ENCODE measurements around the gene TCP11L2. TPM values are rescaled to one million over a fixed set of nuclear protein-coding genes. Genes with fewer than 3 reads are reported as not detected.

Gene TCP11L2
- total and polyA plus RNA-seq, 2 of the 13 experiments (the other 11 are each of a cell fraction or from before 2014, with no cell fraction given) = 4.6 to 24.1 TPM

- no peak for TF ChIP-seq TCF12 (IDR thresholded peaks at IDR 0.05)
- peak; percentile 55; the same call in 1 of the 2 replicates for TF ChIP-seq TCF12 (CRISPR knock-in tag; IDR thresholded peaks at IDR 0.05)
- peak; percentile 23; the same call in 1 of the 2 replicates for TF ChIP-seq ZNF616 (CRISPR knock-in tag; IDR thresholded peaks at IDR 0.05; ENCODE audit: low read depth)
- peak; percentile 95 for TF ChIP-seq KMT2A (CRISPR knock-in tag; IDR thresholded peaks at IDR 0.05)
- TF ChIP-seq ZNF12 (CRISPR knock-in tag; IDR thresholded peaks at IDR 0.05) = peak; percentile 82
- 0 out of 2 replicates have a peak, but pooled peaks have one; percentile 69 for TF ChIP-seq ZNF672 (CRISPR knock-in tag; IDR thresholded peaks at IDR 0.05)
- TF ChIP-seq IRF1 (CRISPR knock-in tag; IDR thresholded peaks at IDR 0.05; ENCODE audit: low read depth) = 0 out of 2 replicates have a peak, but pooled peaks have one; percentile 77
- no peak for TF ChIP-seq LCORL (IDR thresholded peaks at IDR 0.05)
- TF ChIP-seq LCORL (CRISPR knock-in tag; IDR thresholded peaks at IDR 0.05) = peak; percentile 93
- TF ChIP-seq JUNB (CRISPR knock-in tag; IDR thresholded peaks at IDR 0.05; ENCODE audit: borderline replicate concordance) = no peak
- TF ChIP-seq PCBP2 (optimal IDR thresholded peaks at IDR 0.05; ENCODE audit: low read depth, low read length, poor library complexity, severe bottlenecking) = no peak
- TF ChIP-seq KDM6A (CRISPR knock-in tag; IDR thresholded peaks at IDR 0.05; ENCODE audit: low read depth) = no peak; the same call in 1 of the 2 replicates
- TF ChIP-seq SMYD3 (CRISPR knock-in tag; IDR thresholded peaks at IDR 0.05) = peak; percentile 82; the same call in 1 of the 2 replicates
- TF ChIP-seq CENPBD1 (CRISPR knock-in tag; IDR thresholded peaks at IDR 0.05; ENCODE audit: borderline replicate concordance, low read depth) = 0 out of 2 replicates have a peak, but pooled peaks have one; percentile 44
- no peak; the same call in 1 of the 2 replicates for TF ChIP-seq STAT5B (CRISPR knock-in tag; IDR thresholded peaks at IDR 0.05)
- TF ChIP-seq HNRNPK (IDR thresholded peaks at IDR 0.05; ENCODE audit: low read depth, low read length, poor library complexity, severe bottlenecking) = no peak
- no peak for TF ChIP-seq FOXM1 (CRISPR knock-in tag; IDR thresholded peaks at IDR 0.05)
- TF ChIP-seq CHCHD3 (CRISPR knock-in tag; IDR thresholded peaks at IDR 0.05) = peak; percentile 13; the same call in 1 of the 2 replicates
- no peak for TF ChIP-seq ZNF17 (CRISPR knock-in tag; IDR thresholded peaks at IDR 0.05)
- 0 out of 2 replicates have a peak, but pooled peaks have one; percentile 21 for TF ChIP-seq ZFP36L1 (CRISPR knock-in tag; IDR thresholded peaks at IDR 0.05)
- TF ChIP-seq ZNF746 (CRISPR knock-in tag; IDR thresholded peaks at IDR 0.05) = peak; percentile 44; the same call in 1 of the 2 replicates
- no peak for TF ChIP-seq E2F1 (CRISPR knock-in tag; IDR thresholded peaks at IDR 0.05)
- TF ChIP-seq SNAPC5 (CRISPR knock-in tag; IDR thresholded peaks at IDR 0.05; ENCODE audit: borderline replicate concordance) = peak; percentile 75; the same call in 1 of the 2 replicates
- TF ChIP-seq HNF1B (CRISPR knock-in tag; IDR thresholded peaks at IDR 0.05) = peak; percentile 96
- TF ChIP-seq SRSF1 (optimal IDR thresholded peaks at IDR 0.05; ENCODE audit: low read depth, low read length) = no peak
- TF ChIP-seq MEIS1 (CRISPR knock-in tag; IDR thresholded peaks at IDR 0.05; ENCODE audit: borderline replicate concordance) = peak; percentile 96
- peak; percentile 93 for TF ChIP-seq ZNF792 (CRISPR knock-in tag; IDR thresholded peaks at IDR 0.05)
These were observed 55.2 kb downstream of the TCP11L2 start, which contains the start of gene POLR3B (continued) for GRCh38 chr12:106357549-106358395.
